ENCODE results near the gene RAB6B.

The RAB6B gene

GRCh38 chr3:133880886-133881455, 14.7 kb downstream of the RAB6B start:
- DNase-seq: no peak

- DNase-seq: no peak
Observed at GRCh38 chr3:133880287-133880686, 15.4 kb downstream of the RAB6B start.

- no peak for DNase-seq
Observed at GRCh38 chr3:133878518-133878917, 17.2 kb downstream of the RAB6B start.

- DNase-seq: no peak
Observed at GRCh38 chr3:133877221-133877620, 18.5 kb downstream of the RAB6B start.

GRCh38 chr3:133874761-133875438, 20.8 kb downstream of the RAB6B start:
- no peak for DNase-seq

- DNase-seq: no peak
Observed at GRCh38 chr3:133874344-133874743, 21.3 kb downstream of the RAB6B start.

- DNase-seq: no peak
Observed at GRCh38 chr3:133872781-133873180, 22.9 kb downstream of the RAB6B start.

- no peak for DNase-seq
Observed at GRCh38 chr3:133872161-133872560, 23.5 kb downstream of the RAB6B start.

- no peak for DNase-seq
Observed at GRCh38 chr3:133871368-133872090, 24.2 kb downstream of the RAB6B start.

GRCh38 chr3:133870822-133871221, 24.9 kb downstream of the RAB6B start:
- DNase-seq: no peak

GRCh38 chr3:133869586-133869985, 26.1 kb downstream of the RAB6B start:
- DNase-seq: no peak

GRCh38 chr3:133868758-133869475, 26.8 kb downstream of the RAB6B start:
- no peak for DNase-seq

- no peak for DNase-seq
Observed at GRCh38 chr3:133868186-133868585, 27.5 kb downstream of the RAB6B start.

GRCh38 chr3:133866141-133866540, 29.5 kb downstream of the RAB6B start:
- DNase-seq: no peak

GRCh38 chr3:133865136-133865855, 30.4 kb downstream of the RAB6B start:
- no peak for DNase-seq

- DNase-seq: no peak
Observed at GRCh38 chr3:133864616-133865015, 31.1 kb downstream of the RAB6B start.

GRCh38 chr3:133863911-133864310, 31.8 kb downstream of the RAB6B start:
- DNase-seq: no peak

GRCh38 chr3:133862161-133862560, 33.5 kb downstream of the RAB6B start:
- DNase-seq: no peak

GRCh38 chr3:133860519-133860918, 35.2 kb downstream of the RAB6B start:
- no peak for DNase-seq

- no peak for DNase-seq
Observed at GRCh38 chr3:133859381-133860234, 36.1 kb downstream of the RAB6B start.

GRCh38 chr3:133857767-133858166, 37.9 kb downstream of the RAB6B start:
- no peak for DNase-seq

GRCh38 chr3:133856316-133856715, 39.4 kb downstream of the RAB6B start:
- DNase-seq: no peak

All from activated naive CD4-positive, alpha-beta T cell (primary cell).